Measurements from ENCODE around the gene ATP11A. TPM values are rescaled to one million over a fixed set of nuclear protein-coding genes. Genes with fewer than 3 reads are reported as not detected.

ATP11A gene
- total RNA-seq, 1 experiment from 2014 or later = 65.3 TPM

DNA sequence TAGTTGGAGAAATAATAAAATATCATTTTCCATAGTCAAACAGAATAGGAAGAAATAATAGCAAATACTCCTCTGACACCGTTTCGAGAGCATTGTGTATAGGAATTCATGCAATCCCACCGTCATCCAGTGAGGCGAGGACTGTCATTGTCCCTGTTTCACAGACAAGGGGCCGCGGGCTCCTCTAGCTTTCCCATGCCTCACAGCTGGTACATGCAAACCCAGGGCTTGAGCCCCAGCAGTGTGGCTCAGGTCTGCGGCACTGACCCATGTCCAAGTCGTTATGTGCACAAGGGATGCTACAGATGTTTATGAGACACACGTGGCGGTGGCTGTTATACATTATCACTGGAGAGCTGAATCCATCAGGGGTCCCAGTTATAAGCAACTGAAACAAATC lies 18.5 kb upstream of the ATP11A start:
- Histone ChIP-seq H3K4me2 (ENCODE audit: insufficient read depth, insufficient read length, low read length) (no peak overlapping the region), H2BK120ac (ENCODE audit: low read depth, low read length, poor library complexity, severe bottlenecking) (no peak overlapping the region), H3K23me2 (ENCODE audit: insufficient read length, low read depth, low read length, poor library complexity, severe bottlenecking) (no peaks in the 10 kb centered on the region), H2AK5ac (ENCODE audit: insufficient read length, low read length) (no peak overlapping the region), H4K20me1 (ENCODE audit: control insufficient read depth, insufficient read depth, insufficient read length) (no peaks in the 10 kb centered on the region), H2BK5ac (ENCODE audit: insufficient read length, low read length) (no peak overlapping the region), H2BK15ac (ENCODE audit: low read depth, low read length) (no peak overlapping the region), H3T11ph (ENCODE audit: low read length) (no peak overlapping the region), H3K9me3 (ENCODE audit: control insufficient read depth, low read depth, low read length) (no peaks in the 10 kb centered on the region), H4K91ac (ENCODE audit: insufficient read length, low read depth, low read length) (no peak overlapping the region), H3K27me3 (ENCODE audit: insufficient read depth, low read length) (no peaks in the 10 kb centered on the region), H3K14ac (ENCODE audit: insufficient read depth, low read length) (no peak overlapping the region), H3K23ac (ENCODE audit: insufficient read length, low read depth, low read length) (no peak overlapping the region), H3K18ac (ENCODE audit: insufficient read length, low read depth, low read length) (no peak overlapping the region), H3K4ac (ENCODE audit: low read depth, low read length) (no peak overlapping the region), H3K9ac (ENCODE audit: extremely low read depth, insufficient read length, low read length) (no peak overlapping the region), H3K79me2 (ENCODE audit: insufficient read depth, low read length) (no peaks in the 10 kb centered on the region), H3K27ac (ENCODE audit: insufficient read length, low read depth, low read length) (no peak overlapping the region), H3K56ac (ENCODE audit: insufficient read length, low read depth, low read length) (no peak overlapping the region), H4K8ac (replicated peaks; ENCODE audit: insufficient read length, low read depth, low read length) (no peak overlapping the region), H2BK12ac (ENCODE audit: insufficient read length, low read depth, low read length) (no peak overlapping the region), H3K79me1 (ENCODE audit: insufficient read depth, low read depth, low read length, poor library complexity, severe bottlenecking) (no peaks in the 10 kb centered on the region), H3K4me1 (ENCODE audit: insufficient read depth, low read length) (peaks cover 2% of the 10 kb centered on the region; the same call in 1 of the 2 replicates), H4K5ac (ENCODE audit: insufficient read length, low read depth, low read length) (no peak overlapping the region), H2AFZ (ENCODE audit: low read length) (no peak overlapping the region), H2BK20ac (ENCODE audit: low read depth, low read length, poor library complexity, severe bottlenecking) (no peak overlapping the region)
- H3K9me3 Mint-ChIP-seq = no peaks in the 10 kb centered on the region; a peak in 1 of 5 replicates
- no peaks in the 10 kb centered on the region for H3K36me3 Mint-ChIP-seq (ENCODE audit: insufficient read depth in 1 of 3, low read depth in 3 of 3)
- peaks cover 11% of the 10 kb centered on the region for H3K27me3 Mint-ChIP-seq (ENCODE audit: low read depth)
- TF ChIP-seq, protein P1, sequence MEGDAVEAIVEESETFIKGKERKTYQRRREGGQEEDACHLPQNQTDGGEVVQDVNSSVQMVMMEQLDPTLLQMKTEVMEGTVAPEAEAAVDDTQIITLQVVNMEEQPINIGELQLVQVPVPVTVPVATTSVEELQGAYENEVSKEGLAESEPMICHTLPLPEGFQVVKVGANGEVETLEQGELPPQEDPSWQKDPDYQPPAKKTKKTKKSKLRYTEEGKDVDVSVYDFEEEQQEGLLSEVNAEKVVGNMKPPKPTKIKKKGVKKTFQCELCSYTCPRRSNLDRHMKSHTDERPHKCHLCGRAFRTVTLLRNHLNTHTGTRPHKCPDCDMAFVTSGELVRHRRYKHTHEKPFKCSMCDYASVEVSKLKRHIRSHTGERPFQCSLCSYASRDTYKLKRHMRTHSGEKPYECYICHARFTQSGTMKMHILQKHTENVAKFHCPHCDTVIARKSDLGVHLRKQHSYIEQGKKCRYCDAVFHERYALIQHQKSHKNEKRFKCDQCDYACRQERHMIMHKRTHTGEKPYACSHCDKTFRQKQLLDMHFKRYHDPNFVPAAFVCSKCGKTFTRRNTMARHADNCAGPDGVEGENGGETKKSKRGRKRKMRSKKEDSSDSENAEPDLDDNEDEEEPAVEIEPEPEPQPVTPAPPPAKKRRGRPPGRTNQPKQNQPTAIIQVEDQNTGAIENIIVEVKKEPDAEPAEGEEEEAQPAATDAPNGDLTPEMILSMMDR (conservative IDR thresholded peaks at IDR 0.05) = no peak
- H3K4me3 Mint-ChIP-seq = no peak overlapping the region
- H3K4me1 Mint-ChIP-seq = peaks cover 19 to 32% of the 10 kb centered on the region in 2 experiments
- WGBS (ENCODE audit: extremely low coverage, insufficient read length, low lambda C conversion rate) = no CpG with 5 or more reads among the region's 10 CpGs
- DNase-seq = no peak
- H3K27ac Mint-ChIP-seq = no peak overlapping the region

Measured in H9 (cell line).